Osteocyte (in vitro differentiated cells): Measurements from ENCODE around the gene GRB10. TPM values are rescaled to one million over a fixed set of nuclear protein-coding genes. Genes with fewer than 3 reads are reported as not detected.
A peak's percentile ranks its signal among the peaks of the same experiment; 100 is the strongest.

ENCODE experiments used
- DNase-seq: peaks from one replicate; pipeline ENCODE4 v3.0.0; 2021; ENCODE audit warnings: mixed read lengths; ENCODE audit not compliant: unreplicated experiment; ENCODE audit errors: extremely low spot score
- H3K27ac Mint-ChIP-seq: one replicate; pipeline ENCODE4 v1.8.0; 2021; ENCODE audit warnings: mild to moderate bottlenecking, mixed read lengths; ENCODE audit not compliant: unreplicated experiment
- H3K27me3 Mint-ChIP-seq: one replicate; pipeline ENCODE4 v1.8.0; 2021; ENCODE audit warnings: mixed read lengths; ENCODE audit not compliant: unreplicated experiment
- H3K36me3 Mint-ChIP-seq: one replicate; pipeline ENCODE4 v1.8.0; 2021; ENCODE audit warnings: mixed read lengths; ENCODE audit not compliant: unreplicated experiment
- H3K4me1 Mint-ChIP-seq: one replicate; pipeline ENCODE4 v1.8.0; 2021; ENCODE audit warnings: mixed read lengths; ENCODE audit not compliant: unreplicated experiment
- H3K4me3 Mint-ChIP-seq: one replicate; pipeline ENCODE4 v1.8.0; 2021; ENCODE audit warnings: mild to moderate bottlenecking, moderate library complexity, mixed read lengths; ENCODE audit not compliant: unreplicated experiment
- H3K9me3 Mint-ChIP-seq: one replicate; pipeline ENCODE4 v1.8.0; 2021; ENCODE audit warnings: mixed read lengths; ENCODE audit not compliant: unreplicated experiment
- CTCF ChIP-seq: fragments of 200-600 bp; sonication (generic); IDR thresholded peaks from 2 replicates; pipeline ENCODE4 v1.5.0; 2021; ENCODE audit warnings: antibody characterized with exemption, mild to moderate bottlenecking, moderate library complexity
- total RNA-seq: library from RNA; stranded (reverse); gene quantifications from 2 replicates; pipeline ENCODE4 v1.2.1, GENCODE V29; 2021

The GRB10 gene
- total RNA-seq, 1 donor from 2014 or later, result 51.3 TPM

- no peak overlapping the region for H3K27ac Mint-ChIP-seq
- no peak overlapping the region for H3K4me3 Mint-ChIP-seq
- no peak for TF ChIP-seq CTCF
- peaks cover 32% of the 10 kb centered on the region for H3K36me3 Mint-ChIP-seq
- no peak for DNase-seq
- no peaks in the 10 kb centered on the region for H3K9me3 Mint-ChIP-seq
- H3K27me3 Mint-ChIP-seq, result no peaks in the 10 kb centered on the region
- H3K4me1 Mint-ChIP-seq, result peaks cover 37% of the 10 kb centered on the region
Observed at GRCh38 chr7:50661345-50662040, 121.2 kb downstream of the GRB10 start.

- H3K27me3 Mint-ChIP-seq, result no peaks in the 10 kb centered on the region
- peaks cover 29% of the 10 kb centered on the region for H3K36me3 Mint-ChIP-seq
- no peak overlapping the region for H3K4me3 Mint-ChIP-seq
- no peaks in the 10 kb centered on the region for H3K9me3 Mint-ChIP-seq
- DNase-seq, result peak; percentile 75
- no peak overlapping the region for H3K27ac Mint-ChIP-seq
- H3K4me1 Mint-ChIP-seq, result peaks cover 33% of the 10 kb centered on the region
- TF ChIP-seq CTCF, result no peak
Observed at GRCh38 chr7:50660830-50661175, 121.9 kb downstream of the GRB10 start.

- TF ChIP-seq CTCF, result no peak
- DNase-seq, result peak; percentile 83
- peaks cover 27% of the 10 kb centered on the region for H3K4me1 Mint-ChIP-seq
- no peaks in the 10 kb centered on the region for H3K27me3 Mint-ChIP-seq
- H3K9me3 Mint-ChIP-seq, result no peaks in the 10 kb centered on the region
- H3K4me3 Mint-ChIP-seq, result no peak overlapping the region
- H3K27ac Mint-ChIP-seq, result no peak overlapping the region
- peaks cover 29% of the 10 kb centered on the region for H3K36me3 Mint-ChIP-seq
Observed at GRCh38 chr7:50660040-50660829, 122.5 kb downstream of the GRB10 start.

DNA sequence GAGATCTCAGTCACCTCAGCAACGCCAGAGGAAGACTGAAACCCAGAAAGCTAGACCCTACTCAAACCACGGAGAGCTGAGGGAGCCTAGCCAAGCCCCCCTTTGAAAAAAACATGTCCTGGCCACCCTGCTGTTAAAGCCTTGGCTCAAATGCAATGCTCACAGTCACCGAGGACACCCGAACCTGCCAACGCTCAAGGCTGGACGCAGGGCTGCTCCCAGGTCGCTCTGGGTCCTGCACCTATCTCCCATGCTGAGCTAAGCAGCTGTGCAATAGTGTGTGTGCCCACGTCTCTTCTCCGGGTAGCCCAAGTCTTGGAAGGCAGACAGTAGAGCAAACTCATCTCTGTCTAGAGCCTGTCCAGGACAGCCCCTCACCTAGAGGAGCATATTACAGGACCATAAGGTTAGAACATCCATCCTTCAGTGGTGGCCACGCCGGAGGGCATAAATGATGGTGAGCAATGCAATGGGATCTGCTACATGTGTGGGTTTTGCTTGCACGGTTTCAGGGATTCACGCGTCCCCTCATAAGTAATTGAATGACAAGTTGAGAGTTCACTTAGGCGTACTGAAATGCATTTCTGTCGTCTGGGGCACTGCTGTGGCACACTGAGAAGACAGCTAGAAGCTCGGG is 123.2 kb downstream of the GRB10 start:
- Mint-ChIP-seq H3K36me3 (peaks cover 29% of the 10 kb centered on the region), H3K4me1 (peaks cover 20% of the 10 kb centered on the region), H3K4me3 (no peak overlapping the region), H3K27me3 (no peaks in the 10 kb centered on the region), H3K27ac (no peak overlapping the region), H3K9me3 (no peaks in the 10 kb centered on the region)
- peak; percentile 56 for DNase-seq
- no peak for TF ChIP-seq CTCF

GRCh38 chr7:50658696-50659095 is 124.0 kb downstream of the GRB10 start:
- Mint-ChIP-seq H3K27me3 (no peaks in the 10 kb centered on the region), H3K4me1 (peaks cover 16% of the 10 kb centered on the region), H3K9me3 (no peaks in the 10 kb centered on the region), H3K4me3 (no peak overlapping the region), H3K36me3 (peaks cover 29% of the 10 kb centered on the region), H3K27ac (no peak overlapping the region)
- no peak for DNase-seq
- no peak for TF ChIP-seq CTCF
